ENCODE measurements around the gene CNIH1.
A peak's percentile ranks its signal among the peaks of the same experiment; 100 is the strongest.
"Not testable (repeated sequence)": the region's sequence is repeated elsewhere in the genome, so short reads cannot be mapped to it uniquely, and the experiment has no call there.

The CNIH1 gene

DNA sequence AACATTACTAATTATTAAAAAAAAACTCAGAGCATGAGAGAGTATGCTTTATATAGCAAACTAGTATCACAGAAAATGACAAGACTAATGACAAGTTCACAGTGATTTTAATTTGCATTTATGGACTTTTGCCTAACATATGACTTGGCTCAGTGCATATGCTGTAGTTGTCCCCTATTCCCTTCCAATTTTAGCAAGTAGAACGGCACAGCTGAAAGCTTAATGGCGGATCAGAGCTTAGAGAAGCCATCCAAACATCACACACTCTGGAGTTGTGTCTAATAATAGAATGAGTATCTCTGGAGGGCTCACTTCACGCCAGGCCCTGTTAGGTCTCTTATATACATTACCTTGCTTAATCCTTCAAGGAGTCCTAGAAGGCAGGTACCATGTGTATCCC lies 13.3 kb downstream of the CNIH1 start:
- no peak for DNase-seq (ENCODE audit: low read depth)

GRCh38 chr14:54425537-54426274 lies 15.5 kb downstream of the CNIH1 start:
- no peak for DNase-seq (ENCODE audit: low read depth)

DNA sequence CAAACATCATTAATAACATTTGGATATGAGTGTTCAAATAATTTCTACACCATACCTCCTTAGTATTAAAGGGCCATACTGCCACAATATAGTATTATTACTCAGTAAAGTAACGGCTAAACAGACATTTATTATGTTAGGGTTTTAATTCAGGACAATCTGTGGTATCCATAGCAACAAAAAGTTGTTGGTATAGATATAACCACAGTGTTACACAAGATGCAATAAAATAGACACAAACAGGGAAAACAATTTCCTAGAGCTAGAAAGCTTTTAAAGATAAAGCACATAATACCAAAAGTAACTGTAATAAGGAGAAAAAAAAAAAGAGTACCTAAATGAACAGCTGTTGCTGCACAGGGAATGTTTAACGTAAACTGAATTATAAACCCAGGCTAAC lies 16.1 kb downstream of the CNIH1 start:
- peak; percentile 17 for DNase-seq (ENCODE audit: low read depth)

- DNase-seq (ENCODE audit: low read depth): no peak
Measured at GRCh38 chr14:54424479-54424901, 16.7 kb downstream of the CNIH1 start.

DNA sequence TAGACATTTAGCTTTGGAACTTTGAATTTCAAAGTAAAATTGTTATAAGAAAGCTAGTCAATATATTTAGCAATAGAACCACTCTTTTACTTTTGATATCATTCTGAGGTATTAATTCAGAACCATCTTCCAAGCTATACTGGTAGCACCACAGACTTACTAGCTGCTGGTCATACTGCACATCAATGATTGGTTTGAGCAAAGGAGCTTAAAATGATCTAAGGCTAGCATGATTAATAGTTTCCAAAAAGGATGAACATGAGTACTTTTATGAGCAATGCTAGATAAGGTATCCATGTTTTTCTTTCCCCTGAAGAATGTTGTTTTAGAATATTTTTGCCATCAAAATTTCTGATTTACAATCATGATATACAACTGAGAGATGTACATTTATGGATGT lies 17.2 kb downstream of the CNIH1 start:
- DNase-seq (ENCODE audit: low read depth): no peak

- DNase-seq (ENCODE audit: low read depth): peak; percentile 53
Measured at GRCh38 chr14:54420478-54421142, 20.6 kb downstream of the CNIH1 start.

DNA sequence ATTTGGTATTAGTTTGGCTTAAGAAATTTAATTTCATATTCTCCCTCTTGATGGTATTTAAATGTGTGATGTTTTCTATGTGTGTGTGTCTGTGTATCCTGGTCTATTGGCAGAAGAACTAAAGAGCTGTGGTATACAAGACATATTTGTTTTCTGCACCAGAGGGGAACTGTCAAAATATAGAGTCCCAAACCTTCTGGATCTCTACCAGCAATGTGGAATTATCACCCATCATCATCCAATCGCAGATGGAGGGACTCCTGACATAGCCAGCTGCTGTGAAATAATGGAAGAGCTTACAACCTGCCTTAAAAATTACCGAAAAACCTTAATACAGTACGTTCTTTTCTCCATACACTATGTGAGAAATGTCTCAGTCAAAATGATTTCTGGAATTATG lies 29.8 kb downstream of the CNIH1 start:
- no peak for DNase-seq (ENCODE audit: low read depth)

- no peak for DNase-seq (ENCODE audit: low read depth)
Measured at GRCh38 chr14:54410215-54410614, 31.0 kb downstream of the CNIH1 start.

GRCh38 chr14:54403401-54404005 lies 37.7 kb downstream of the CNIH1 start:
- not testable (repeated sequence) for DNase-seq (ENCODE audit: low read depth)

DNA sequence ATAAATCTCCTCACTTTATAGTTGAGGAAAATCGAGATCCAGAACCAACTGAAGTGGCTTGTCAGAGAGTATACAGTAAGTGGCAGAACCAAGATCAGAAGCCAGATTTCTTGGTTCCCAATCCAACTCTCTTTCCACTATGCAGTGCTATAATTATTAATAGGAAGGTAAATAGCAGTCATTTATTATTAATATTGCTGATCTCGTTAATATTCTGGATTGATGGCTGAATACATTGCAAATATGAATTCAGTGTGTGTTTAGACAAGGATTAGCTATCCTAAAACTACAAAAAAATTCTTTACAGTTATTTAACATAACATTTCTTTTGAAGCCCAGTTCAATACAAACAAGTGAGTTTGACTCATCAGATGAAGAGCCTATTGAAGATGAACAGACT lies 41.6 kb downstream of the CNIH1 start:
- DNase-seq (ENCODE audit: low read depth): no peak

DNA sequence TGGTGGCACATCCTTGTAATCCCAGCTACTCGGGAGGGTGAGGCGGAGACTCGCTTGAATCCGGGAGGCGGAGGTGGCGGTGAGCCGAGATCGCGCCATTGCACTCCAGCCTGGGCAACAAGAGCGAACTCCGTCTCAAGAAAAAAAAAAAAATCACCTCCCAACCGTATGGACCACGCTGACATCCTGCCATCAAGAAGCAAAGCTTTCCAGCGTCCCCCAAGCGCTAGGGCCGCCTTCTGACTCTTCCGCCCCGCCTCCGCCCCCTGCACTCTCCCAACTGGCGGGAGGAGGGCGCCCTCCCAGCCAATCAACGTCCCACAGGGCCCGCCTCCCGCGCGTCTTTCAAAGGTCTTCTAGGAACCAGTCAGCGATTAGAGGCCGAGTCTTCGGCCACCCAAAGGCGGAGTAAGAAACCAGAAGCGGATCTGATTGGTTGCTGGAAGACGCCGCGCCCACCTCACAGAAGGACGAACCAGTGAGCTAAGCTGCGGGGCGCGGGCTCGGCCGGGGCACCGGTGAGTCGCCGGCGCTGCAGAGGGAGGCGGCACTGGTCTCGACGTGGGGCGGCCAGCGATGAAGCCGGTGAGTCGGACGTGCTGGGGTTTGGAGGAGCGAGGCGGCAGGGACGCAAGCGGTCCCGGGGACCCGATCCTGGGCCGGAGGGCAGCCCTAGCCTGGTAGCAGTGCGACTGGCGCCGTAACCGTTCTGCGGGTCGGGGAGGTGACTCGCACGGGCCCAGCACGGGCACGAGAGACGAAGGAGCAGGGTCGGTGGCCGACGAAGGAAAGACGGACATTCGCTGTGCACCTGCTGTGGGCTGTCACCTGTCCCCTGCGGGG lies 44.5 kb downstream of the CNIH1 start, which contains the start of gene CDKN3:
CDKN3 (plus strand) TSS at position 515 of the 843 bp plus-strand sequence; CDS start at position 577, 62 bp downstream.
- peak; percentile 99 for DNase-seq (ENCODE audit: low read depth)

GRCh38 chr14:54396183-54396492 lies 45.0 kb downstream of the CNIH1 start:
- no peak for DNase-seq (ENCODE audit: low read depth)

DNA sequence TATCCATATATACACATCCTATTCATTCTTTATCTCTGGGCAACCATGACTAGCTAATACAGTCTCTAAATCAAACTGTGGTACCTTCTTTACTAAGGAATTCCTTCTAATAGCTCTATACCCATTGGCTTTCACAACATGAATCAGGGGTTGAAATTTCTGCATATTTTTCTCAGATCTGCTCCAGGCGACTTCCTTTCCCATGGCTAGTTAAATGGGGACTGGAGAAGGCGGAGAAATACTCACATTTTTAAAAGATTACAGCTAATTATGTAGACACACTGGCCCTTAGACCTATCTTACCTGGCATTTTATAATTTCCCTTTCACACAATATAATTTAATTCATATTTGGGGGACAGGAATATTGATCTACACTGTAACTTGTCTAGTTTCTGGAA lies 45.5 kb downstream of the CNIH1 start:
- no peak for DNase-seq (ENCODE audit: low read depth)

GRCh38 chr14:54395284-54395683 lies 45.9 kb downstream of the CNIH1 start:
- DNase-seq (ENCODE audit: low read depth): no peak

DNA sequence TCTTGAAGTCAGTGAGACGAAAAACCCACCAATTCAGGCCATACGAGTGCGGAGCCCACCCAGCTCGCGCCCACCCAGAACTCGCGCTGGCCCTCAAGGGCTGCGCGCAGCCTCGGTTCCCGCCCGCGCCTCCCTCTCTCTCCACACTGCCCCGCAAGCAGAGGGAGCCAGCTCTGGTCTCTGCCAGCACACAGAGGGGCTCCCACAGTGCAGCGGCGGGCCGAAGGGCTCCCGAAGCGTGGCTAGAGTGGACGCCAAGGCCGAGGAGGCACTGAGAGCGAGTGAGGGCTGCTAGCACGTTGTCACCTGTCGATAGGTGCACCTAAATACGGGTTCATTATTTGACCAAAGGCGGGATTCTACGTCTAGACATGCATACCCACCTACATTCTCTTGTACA lies 46.6 kb downstream of the CNIH1 start:
- no peak for DNase-seq (ENCODE audit: low read depth)

GRCh38 chr14:54392986-54393884 lies 47.9 kb downstream of the CNIH1 start:
- DNase-seq (ENCODE audit: low read depth): not testable (repeated sequence)

GRCh38 chr14:54392131-54392859 lies 48.9 kb downstream of the CNIH1 start:
- DNase-seq (ENCODE audit: low read depth): no peak

DNA sequence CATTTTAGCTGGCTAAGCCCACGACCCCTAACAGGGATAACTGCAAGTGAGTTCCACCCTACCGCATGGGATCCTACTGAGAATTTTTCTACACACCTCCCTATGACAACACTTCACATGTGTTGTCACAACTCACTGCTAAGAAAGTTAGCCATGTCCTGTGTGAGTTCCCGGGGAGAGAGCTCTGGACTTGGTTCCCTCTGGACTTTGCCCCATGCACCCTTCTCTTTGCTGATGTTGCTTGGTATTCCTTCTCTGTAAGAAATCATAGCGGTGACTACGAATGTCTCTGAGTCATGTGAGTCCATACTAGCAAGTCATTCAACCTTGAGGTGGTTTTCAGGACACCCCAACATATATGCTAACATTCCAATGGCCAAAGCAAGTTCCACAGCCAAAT lies 53.8 kb downstream of the CNIH1 start:
- no peak for DNase-seq (ENCODE audit: low read depth)

DNA sequence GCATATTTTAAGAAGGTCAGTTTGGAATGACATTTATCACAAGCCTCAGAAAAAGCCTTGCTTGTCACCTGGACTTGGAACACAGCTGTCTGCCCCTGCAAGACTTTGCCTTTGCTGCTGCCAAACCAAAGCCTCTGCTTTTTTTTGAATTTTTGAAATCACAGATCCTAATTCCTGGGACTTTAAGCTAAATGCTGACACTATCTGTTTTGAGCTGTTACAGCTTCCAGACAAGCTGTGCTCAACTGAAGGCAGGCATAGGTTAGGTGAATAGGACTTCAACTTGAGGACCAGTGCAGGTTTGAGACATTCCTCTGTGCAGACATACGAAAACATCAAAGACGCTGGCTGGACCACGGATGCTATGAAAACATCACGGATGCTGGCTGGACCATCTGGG lies 55.6 kb downstream of the CNIH1 start:
- no peak for DNase-seq (ENCODE audit: low read depth)

GRCh38 chr14:54383835-54384234 lies 57.3 kb downstream of the CNIH1 start:
- DNase-seq (ENCODE audit: low read depth): no peak

GRCh38 chr14:54381821-54382220 lies 59.4 kb downstream of the CNIH1 start:
- DNase-seq (ENCODE audit: low read depth): no peak

Measured in amniotic epithelial cell (primary cell).